Breast epithelium (tissue), 3 donors: ENCODE measurements around the gene DYNC1H1.

Experiments
- CTCF ChIP-seq, 3 donors: fragments of 450-650 bp; IDR thresholded peaks; one replicate each; pipeline ENCODE4 v1.5.1; 2016 to 2017; ENCODE audit warnings: antibody characterized with exemption in 3 of 3, mild to moderate bottlenecking in 3 of 3, moderate library complexity in 3 of 3
- POLR2AphosphoS5 ChIP-seq, 3 donors: sonication (generic); formaldehyde crosslinking; IDR thresholded peaks; one replicate each; pipeline ENCODE4 v1.6.1; 2017; ENCODE audit warnings: antibody characterized with exemption in 3 of 3

- TF ChIP-seq CTCF (IDR thresholded peaks at IDR 0.05): no peak
- TF ChIP-seq POLR2AphosphoS5 (IDR thresholded peaks at IDR 0.05): peak in 2 of 3 donors; percentile 16 to 44
Observed at GRCh38 chr14:102088012-102088792, 123.8 kb downstream of the DYNC1H1 start.
